A673 (cell line): Measurements from ENCODE around the gene SBK2. TPM values are rescaled to one million over a fixed set of nuclear protein-coding genes. Genes with fewer than 3 reads are reported as not detected.

Source experiments
- BruUV-seq: library from RNA; stranded (reverse); fragments of 400-500 nt; replicated peaks from 2 replicates; lab custom pipeline; 2021; lab: Mats Ljungman, UMichigan
- CTCF ChIA-PET: fragments of 300-600 bp; sonication (Branson Sonifier 250); formaldehyde crosslinking; loops from one replicate; lab custom pipeline; 2022; ENCODE audit warnings: antibody characterized with exemption; lab: Charles Lee
- POLR2A ChIA-PET: fragments of 300-600 bp; sonication (Branson Sonifier 250); formaldehyde crosslinking; loops from one replicate; lab custom pipeline; 2022; ENCODE audit warnings: antibody characterized with exemption; ENCODE audit not compliant: low non-redundant PET; lab: Charles Lee
- DNase-seq: peaks from one replicate; pipeline ENCODE4 v3.0.0-alpha.2; 2015; ENCODE audit warnings: low spot score
- H3K27ac ChIP-seq: fragments of 200-600 bp; sonication (generic); 2 replicates; pipeline ENCODE4 v1.5.1; 2016; ENCODE audit warnings: mixed run types, low read depth, mild to moderate bottlenecking, mixed read lengths, antibody characterized with exemption, low read length; ENCODE audit not compliant: poor library complexity, severe bottlenecking
- H3K27me3 ChIP-seq: fragments of 200-600 bp; sonication (generic); replicated peaks from 2 replicates; pipeline ENCODE4 v1.6.1; 2017; ENCODE audit warnings: mixed run types, low read depth, mild to moderate bottlenecking, mixed read lengths, antibody characterized with exemption, low read length; ENCODE audit not compliant: insufficient read depth, poor library complexity
- H3K36me3 ChIP-seq: fragments of 200-600 bp; sonication (generic); 2 replicates; pipeline ENCODE4 v1.6.1; 2016; ENCODE audit warnings: mixed run types, mild to moderate bottlenecking, mixed read lengths, antibody characterized with exemption, low read length; ENCODE audit not compliant: insufficient read depth, poor library complexity, severe bottlenecking
- H3K4me1 ChIP-seq: fragments of 200-600 bp; sonication (generic); 2 replicates; pipeline ENCODE4 v1.6.1; 2017; ENCODE audit warnings: mixed run types, mild to moderate bottlenecking, mixed read lengths, antibody characterized with exemption, low read length; ENCODE audit not compliant: insufficient read depth, poor library complexity, severe bottlenecking
- H3K4me3 ChIP-seq: fragments of 200-600 bp; sonication (generic); 2 replicates; pipeline ENCODE4 v1.5.1; 2016; ENCODE audit warnings: low read depth, mixed run types, mild to moderate bottlenecking, mixed read lengths, low read length; ENCODE audit not compliant: poor library complexity, severe bottlenecking
- H3K9me3 ChIP-seq: fragments of 200-600 bp; sonication (generic); 2 replicates; pipeline ENCODE4 v1.6.1; 2016; ENCODE audit warnings: mixed run types, low read depth, mild to moderate bottlenecking, mixed read lengths, antibody characterized with exemption, low read length; ENCODE audit not compliant: poor library complexity, severe bottlenecking
- EZH2 ChIP-seq: fragments of 200-600 bp; sonication (generic); IDR thresholded peaks from 2 replicates; pipeline ENCODE4 v1.6.1; 2017; ENCODE audit warnings: borderline replicate concordance, low read depth, mild to moderate bottlenecking, mixed read lengths, antibody characterized with exemption, low read length; ENCODE audit not compliant: poor library complexity, severe bottlenecking
- intact Hi-C: fragments of 100-400 bp; cut with micrococcal nuclease; formaldehyde crosslinking; loops from one replicate; pipeline ENCODE4 v1.10.0; 2022; ENCODE audit not compliant: unreplicated experiment
- total RNA-seq: library from RNA; stranded (reverse); gene quantifications from 2 replicates; pipeline ENCODE4 v1.2.3, GENCODE V29; 2021
- TF ChIP-seq, protein P1 (sequence below): fragments of 300-800, 200-600 bp; sonication (generic); conservative IDR thresholded peaks from 2 replicates; pipeline ENCODE4 v1.5.1; 2017; ENCODE audit warnings: low read depth, mild to moderate bottlenecking, antibody characterized with exemption, low read length, moderate library complexity, mixed read lengths

Gene SBK2
- total RNA-seq, 1 experiment from 2014 or later: not detected

DNA sequence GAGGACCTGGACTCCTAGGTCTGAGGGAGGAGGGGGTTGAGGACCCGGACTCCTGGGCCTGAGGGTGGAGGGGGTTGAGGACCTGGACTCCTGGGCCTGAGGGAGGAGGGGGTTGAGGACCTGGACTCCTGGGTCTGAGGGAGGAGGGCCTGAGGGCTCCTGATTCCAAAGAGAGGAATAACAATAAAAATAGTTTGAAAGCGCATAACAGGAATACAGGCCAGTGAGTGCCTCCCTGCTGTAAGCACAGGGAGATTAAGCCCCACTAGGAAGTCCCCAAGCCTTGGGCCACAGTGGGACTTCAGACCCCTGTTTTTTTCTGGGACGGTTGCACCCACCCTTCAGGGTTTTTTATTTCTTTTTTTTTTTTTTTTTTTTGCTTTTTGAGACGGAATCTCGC lies 1.2 kb upstream of the SBK2 start:
- no peaks in the 10 kb centered on the region for H3K9me3 ChIP-seq
- no peak for DNase-seq
- intact Hi-C loops: no loop called here
- H3K27ac ChIP-seq: no peak overlapping the region
- H3K4me3 ChIP-seq: no peak overlapping the region
- ChIA-PET CTCF (no interaction called here), POLR2A (no interaction called here)
- H3K36me3 ChIP-seq: no peaks in the 10 kb centered on the region
- no TSS peak for BruUV-seq
- TF ChIP-seq EZH2: no peak
- TF ChIP-seq, protein P1, sequence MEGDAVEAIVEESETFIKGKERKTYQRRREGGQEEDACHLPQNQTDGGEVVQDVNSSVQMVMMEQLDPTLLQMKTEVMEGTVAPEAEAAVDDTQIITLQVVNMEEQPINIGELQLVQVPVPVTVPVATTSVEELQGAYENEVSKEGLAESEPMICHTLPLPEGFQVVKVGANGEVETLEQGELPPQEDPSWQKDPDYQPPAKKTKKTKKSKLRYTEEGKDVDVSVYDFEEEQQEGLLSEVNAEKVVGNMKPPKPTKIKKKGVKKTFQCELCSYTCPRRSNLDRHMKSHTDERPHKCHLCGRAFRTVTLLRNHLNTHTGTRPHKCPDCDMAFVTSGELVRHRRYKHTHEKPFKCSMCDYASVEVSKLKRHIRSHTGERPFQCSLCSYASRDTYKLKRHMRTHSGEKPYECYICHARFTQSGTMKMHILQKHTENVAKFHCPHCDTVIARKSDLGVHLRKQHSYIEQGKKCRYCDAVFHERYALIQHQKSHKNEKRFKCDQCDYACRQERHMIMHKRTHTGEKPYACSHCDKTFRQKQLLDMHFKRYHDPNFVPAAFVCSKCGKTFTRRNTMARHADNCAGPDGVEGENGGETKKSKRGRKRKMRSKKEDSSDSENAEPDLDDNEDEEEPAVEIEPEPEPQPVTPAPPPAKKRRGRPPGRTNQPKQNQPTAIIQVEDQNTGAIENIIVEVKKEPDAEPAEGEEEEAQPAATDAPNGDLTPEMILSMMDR: no peak
- no peaks in the 10 kb centered on the region for H3K4me1 ChIP-seq
- H3K27me3 ChIP-seq: no peaks in the 10 kb centered on the region

- BruUV-seq: no TSS peak
- TF ChIP-seq, protein P1: no peak
- no peak for TF ChIP-seq EZH2
- Histone ChIP-seq H3K27me3 (no peaks in the 10 kb centered on the region), H3K27ac (no peak overlapping the region), H3K4me1 (no peaks in the 10 kb centered on the region), H3K4me3 (no peak overlapping the region), H3K9me3 (no peaks in the 10 kb centered on the region), H3K36me3 (no peaks in the 10 kb centered on the region)
- no peak for DNase-seq
- ChIA-PET POLR2A (no interaction called here), CTCF (no interaction called here)
- intact Hi-C loops: no loop called here
Observed at GRCh38 chr19:55537741-55538111, 793 bp upstream of the SBK2 start.

GRCh38 chr19:55536366-55536765 lies 567 bp downstream of the SBK2 start:
- intact Hi-C loops: no loop called here
- ChIA-PET POLR2A (no interaction called here), CTCF (no interaction called here)
- Histone ChIP-seq H3K4me1 (no peaks in the 10 kb centered on the region), H3K4me3 (no peak overlapping the region), H3K27me3 (no peaks in the 10 kb centered on the region), H3K27ac (no peak overlapping the region), H3K9me3 (no peaks in the 10 kb centered on the region), H3K36me3 (no peaks in the 10 kb centered on the region)
- TF ChIP-seq EZH2: no peak
- TF ChIP-seq, protein P1: no peak
- BruUV-seq: no TSS peak
- no peak for DNase-seq
